OCI-LY7 (cell line): Measurements from ENCODE around the gene OCSTAMP. TPM values are rescaled to one million over a fixed set of nuclear protein-coding genes. Genes with fewer than 3 reads are reported as not detected.

Experiments used
- BruUV-seq: library from RNA; stranded (reverse); fragments of 400-500 nt; replicated peaks from 2 replicates; lab custom pipeline; 2021; lab: Mats Ljungman, UMichigan
- CTCF ChIA-PET: fragments of 300-600 bp; sonication (Branson Sonifier 250); formaldehyde crosslinking; loops from one replicate; lab custom pipeline; 2022; ENCODE audit warnings: antibody characterized with exemption; ENCODE audit not compliant: unreplicated experiment; lab: Charles Lee
- POLR2A ChIA-PET: fragments of 300-600 bp; sonication (Branson Sonifier 250); formaldehyde crosslinking; loops from one replicate; lab custom pipeline; 2022; ENCODE audit warnings: antibody characterized with exemption; lab: Charles Lee
- DNase-seq: peaks from one replicate; pipeline ENCODE4 v3.0.0-alpha.2; 2015; ENCODE audit warnings: low spot score
- H2AFZ ChIP-seq: fragments of 200-600 bp; sonication (generic), shearing (Covaris generic); 2 replicates; pipeline ENCODE4 v1.6.1; 2014; ENCODE audit warnings: mild to moderate bottlenecking, antibody characterized with exemption, low read length, moderate library complexity
- H3K27ac ChIP-seq: fragments of 200-600 bp; sonication (generic); 2 replicates; pipeline ENCODE4 v1.5.1; 2014; ENCODE audit warnings: mixed run types, low read depth, mild to moderate bottlenecking, moderate library complexity, low read length, inconsistent platforms; ENCODE audit not compliant: poor library complexity, severe bottlenecking
- H3K36me3 ChIP-seq: fragments of 200-600 bp; sonication (generic); 2 replicates; pipeline ENCODE4 v1.6.1; 2014; ENCODE audit warnings: mild to moderate bottlenecking, antibody characterized with exemption, low read length, moderate library complexity, mixed read lengths; ENCODE audit not compliant: insufficient read depth
- H3K4me1 ChIP-seq: fragments of 200-600 bp; sonication (generic); 2 replicates; pipeline ENCODE4 v1.5.1; 2014; ENCODE audit warnings: mild to moderate bottlenecking, low read length; ENCODE audit not compliant: insufficient read depth, poor library complexity, severe bottlenecking
- H3K4me2 ChIP-seq: fragments of 200-600 bp; sonication (generic); 2 replicates; pipeline ENCODE4 v1.6.1; 2014; ENCODE audit warnings: mild to moderate bottlenecking, low read length
- H3K4me3 ChIP-seq: fragments of 200-600 bp; sonication (generic); 2 replicates; pipeline ENCODE4 v1.5.1; 2014; ENCODE audit warnings: mild to moderate bottlenecking, low read depth, low read length; ENCODE audit not compliant: poor library complexity, severe bottlenecking
- H3K79me2 ChIP-seq: fragments of 200-600 bp; sonication (generic); 2 replicates; pipeline ENCODE4 v1.6.1; 2016; ENCODE audit warnings: low read depth, mild to moderate bottlenecking, low read length, moderate library complexity, mixed read lengths; ENCODE audit not compliant: insufficient read depth
- H3K9me2 ChIP-seq: fragments of 200-600 bp; sonication (generic); 2 replicates; pipeline ENCODE4 v1.6.1; 2016; ENCODE audit warnings: mild to moderate bottlenecking, low read length, mixed read lengths; ENCODE audit not compliant: insufficient read depth
- H3K9me3 ChIP-seq: fragments of 200-600 bp; sonication (generic); 2 replicates; pipeline ENCODE4 v1.6.1; 2014; ENCODE audit warnings: mild to moderate bottlenecking, mixed run types, low read length, mixed read lengths
- H4K20me1 ChIP-seq: fragments of 200-600 bp; sonication (generic); 2 replicates; pipeline ENCODE4 v1.6.1; 2014; ENCODE audit warnings: mild to moderate bottlenecking, antibody characterized with exemption, low read length, moderate library complexity, mixed read lengths; ENCODE audit not compliant: insufficient read depth
- EZH2phosphoT487 ChIP-seq: fragments of 200-600 bp; sonication (generic); IDR thresholded peaks from 2 replicates; pipeline ENCODE4 v1.6.1; 2018; ENCODE audit warnings: low read depth, borderline replicate concordance, mild to moderate bottlenecking, mixed run types, antibody characterized with exemption, low read length, moderate library complexity, mixed read lengths
- intact Hi-C: fragments of 100-400 bp; cut with micrococcal nuclease; formaldehyde crosslinking; loops from one replicate; pipeline ENCODE4 v1.10.0; 2022; ENCODE audit not compliant: unreplicated experiment
- total RNA-seq, 2 experiments: library from RNA; depleted of rRNA in 1 of 2; stranded (reverse); fragments of >200 nt in 1 of 2; shearing (Covaris generic) in 1 of 2; gene quantifications; 2 replicates each; pipeline ENCODE4 v1.2.3, GENCODE V29; 2014 to 2022
- TF ChIP-seq, protein P1 (sequence below): fragments of 200-600 bp; sonication (generic); conservative IDR thresholded peaks from 2 replicates; pipeline ENCODE4 v1.5.1; 2014; ENCODE audit warnings: mild to moderate bottlenecking, antibody characterized with exemption, low read length, moderate library complexity, mixed read lengths

The OCSTAMP gene
- total RNA-seq, 2 experiments from 2014 or later: not detected

DNA sequence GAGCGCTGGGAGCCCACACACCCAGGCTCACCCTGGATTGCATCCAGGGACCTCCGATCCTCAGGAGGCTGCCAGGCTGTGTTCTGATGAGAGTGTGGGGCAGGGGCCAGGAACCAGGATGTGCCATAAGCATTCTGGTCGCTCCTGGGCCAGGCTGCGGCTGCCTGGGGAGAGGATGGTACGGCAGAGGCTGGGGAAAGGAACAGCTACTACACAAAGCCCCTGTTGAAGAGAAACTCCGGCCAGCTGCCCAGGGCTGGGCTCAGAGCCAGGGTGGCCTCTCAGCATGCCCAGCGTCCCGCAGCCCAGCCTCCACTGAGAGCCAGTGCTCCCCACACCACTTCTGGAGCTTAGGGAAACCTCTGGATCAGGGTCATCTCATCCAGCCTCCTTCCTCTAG lies 21.7 kb upstream of the OCSTAMP start:
- no peaks in the 10 kb centered on the region for H3K36me3 ChIP-seq
- no TSS peak for BruUV-seq
- no peak for DNase-seq
- no peaks in the 10 kb centered on the region for H3K9me3 ChIP-seq
- no peak overlapping the region for H2AFZ ChIP-seq
- H3K4me3 ChIP-seq: no peak overlapping the region
- no peaks in the 10 kb centered on the region for H3K9me2 ChIP-seq
- H3K27ac ChIP-seq: no peak overlapping the region
- no peaks in the 10 kb centered on the region for H4K20me1 ChIP-seq
- no peak overlapping the region for H3K4me2 ChIP-seq
- H3K79me2 ChIP-seq: no peaks in the 10 kb centered on the region
- ChIA-PET CTCF (no interaction called here), POLR2A (no interaction called here)
- no peaks in the 10 kb centered on the region for H3K4me1 ChIP-seq
- intact Hi-C loops: no loop called here
- TF ChIP-seq, protein P1, sequence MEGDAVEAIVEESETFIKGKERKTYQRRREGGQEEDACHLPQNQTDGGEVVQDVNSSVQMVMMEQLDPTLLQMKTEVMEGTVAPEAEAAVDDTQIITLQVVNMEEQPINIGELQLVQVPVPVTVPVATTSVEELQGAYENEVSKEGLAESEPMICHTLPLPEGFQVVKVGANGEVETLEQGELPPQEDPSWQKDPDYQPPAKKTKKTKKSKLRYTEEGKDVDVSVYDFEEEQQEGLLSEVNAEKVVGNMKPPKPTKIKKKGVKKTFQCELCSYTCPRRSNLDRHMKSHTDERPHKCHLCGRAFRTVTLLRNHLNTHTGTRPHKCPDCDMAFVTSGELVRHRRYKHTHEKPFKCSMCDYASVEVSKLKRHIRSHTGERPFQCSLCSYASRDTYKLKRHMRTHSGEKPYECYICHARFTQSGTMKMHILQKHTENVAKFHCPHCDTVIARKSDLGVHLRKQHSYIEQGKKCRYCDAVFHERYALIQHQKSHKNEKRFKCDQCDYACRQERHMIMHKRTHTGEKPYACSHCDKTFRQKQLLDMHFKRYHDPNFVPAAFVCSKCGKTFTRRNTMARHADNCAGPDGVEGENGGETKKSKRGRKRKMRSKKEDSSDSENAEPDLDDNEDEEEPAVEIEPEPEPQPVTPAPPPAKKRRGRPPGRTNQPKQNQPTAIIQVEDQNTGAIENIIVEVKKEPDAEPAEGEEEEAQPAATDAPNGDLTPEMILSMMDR: no peak
- no peak for TF ChIP-seq EZH2phosphoT487

DNA sequence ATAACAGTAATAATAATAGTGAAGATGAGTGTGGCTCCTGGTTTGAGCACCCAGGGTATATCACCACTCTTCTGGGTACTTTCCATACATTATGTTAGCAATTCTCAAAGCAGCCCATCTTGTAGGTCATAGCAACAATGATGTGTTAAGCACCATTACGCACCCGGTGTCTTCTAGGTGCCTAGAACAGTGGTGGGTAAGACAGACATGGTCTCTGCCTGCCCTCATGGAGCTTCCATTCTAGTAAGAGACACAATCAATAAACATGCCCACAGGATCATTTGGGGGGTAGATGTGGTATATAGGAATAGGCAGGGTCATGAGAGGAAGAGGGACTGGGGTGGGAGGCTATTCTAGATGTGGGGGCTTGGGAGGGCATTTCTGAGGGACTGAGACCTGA lies 21.0 kb upstream of the OCSTAMP start:
- Histone ChIP-seq H3K79me2 (no peaks in the 10 kb centered on the region), H2AFZ (no peak overlapping the region), H3K27ac (no peak overlapping the region), H3K4me2 (no peak overlapping the region), H3K36me3 (no peaks in the 10 kb centered on the region), H4K20me1 (no peaks in the 10 kb centered on the region), H3K4me1 (no peaks in the 10 kb centered on the region), H3K9me2 (no peaks in the 10 kb centered on the region), H3K9me3 (no peaks in the 10 kb centered on the region), H3K4me3 (no peak overlapping the region)
- DNase-seq: no peak
- intact Hi-C loops: no loop called here
- TF ChIP-seq, protein P1: no peak
- TF ChIP-seq EZH2phosphoT487: no peak
- ChIA-PET CTCF (no interaction called here), POLR2A (no interaction called here)
- BruUV-seq: no TSS peak

DNA sequence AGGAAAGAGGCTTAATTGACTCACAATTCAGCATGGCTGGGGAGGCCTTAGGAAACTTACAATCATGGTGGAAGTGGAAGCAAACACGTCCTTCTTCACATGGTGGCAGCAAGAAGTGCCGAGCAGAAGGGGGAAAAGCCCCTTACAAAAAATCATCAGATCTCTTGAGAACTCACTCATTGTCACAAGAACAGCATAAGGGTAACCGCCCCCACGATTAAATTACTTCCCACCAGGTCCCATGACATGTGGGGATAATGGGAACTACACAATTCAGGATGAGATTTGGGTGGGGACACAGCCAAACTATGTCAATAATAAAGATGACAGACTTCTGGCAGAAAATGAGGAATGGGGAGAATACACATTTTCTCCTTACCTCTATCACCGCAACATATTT lies 20.5 kb upstream of the OCSTAMP start:
- no peaks in the 10 kb centered on the region for H3K9me2 ChIP-seq
- ChIA-PET CTCF (no interaction called here), POLR2A (no interaction called here)
- no TSS peak for BruUV-seq
- no peak overlapping the region for H3K4me3 ChIP-seq
- intact Hi-C loops: no loop called here
- TF ChIP-seq EZH2phosphoT487: no peak
- TF ChIP-seq, protein P1: no peak
- H3K4me2 ChIP-seq: no peak overlapping the region
- no peaks in the 10 kb centered on the region for H3K4me1 ChIP-seq
- no peak overlapping the region for H2AFZ ChIP-seq
- no peaks in the 10 kb centered on the region for H4K20me1 ChIP-seq
- H3K27ac ChIP-seq: no peak overlapping the region
- no peaks in the 10 kb centered on the region for H3K79me2 ChIP-seq
- no peaks in the 10 kb centered on the region for H3K36me3 ChIP-seq
- DNase-seq: no peak
- no peaks in the 10 kb centered on the region for H3K9me3 ChIP-seq
